ENCODE measurements around the gene C2CD4C.
"Not testable (repeated sequence)": the region's sequence is repeated elsewhere in the genome, so short reads cannot be mapped to it uniquely, and the experiment has no call there.

Gene C2CD4C

DNA sequence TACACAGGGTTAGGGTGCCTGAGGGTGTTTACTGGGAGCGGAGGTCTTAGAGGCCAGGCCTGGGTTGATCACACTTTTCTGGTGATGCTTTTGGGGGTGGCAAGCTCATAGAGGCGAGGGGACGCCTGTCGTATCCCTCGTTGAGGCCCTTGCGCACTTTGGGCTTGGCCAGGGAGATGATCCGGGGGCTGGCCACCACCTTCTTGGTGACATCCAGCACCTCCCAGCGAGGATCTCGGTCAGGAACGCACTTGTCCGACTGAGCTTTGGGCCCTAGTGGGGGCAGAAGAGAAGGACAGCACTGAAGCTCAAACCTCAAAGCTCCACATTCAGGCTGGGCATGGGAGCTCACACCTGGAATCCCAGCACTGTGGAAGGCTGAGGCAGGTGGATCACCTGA lies 46.8 kb downstream of the C2CD4C start:
- no peak for DNase-seq

DNA sequence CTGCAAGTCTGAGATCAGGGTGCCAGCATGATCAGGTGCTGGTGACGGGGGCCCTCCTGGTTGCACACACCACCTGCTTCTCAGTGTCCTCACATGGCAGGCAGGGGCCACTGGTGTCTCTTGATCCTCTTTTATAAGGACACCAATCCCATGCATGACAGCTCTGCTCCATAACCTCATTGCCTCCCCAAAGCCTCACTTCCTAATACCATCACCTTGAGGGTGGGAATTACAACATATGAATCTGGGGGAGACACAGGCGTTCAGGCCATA lies 49.4 kb downstream of the C2CD4C start:
- DNase-seq = no peak

GRCh38 chr19:355536-355935 lies 53.4 kb downstream of the C2CD4C start:
- not testable (repeated sequence) for DNase-seq
